ENCODE measurements around the gene GATA5.
A peak's percentile ranks its signal among the peaks of the same experiment; 100 is the strongest.

Gene GATA5

GRCh38 chr20:62479656-62480055 is 3.9 kb upstream of the GATA5 start:
- TF ChIP-seq, protein P1, sequence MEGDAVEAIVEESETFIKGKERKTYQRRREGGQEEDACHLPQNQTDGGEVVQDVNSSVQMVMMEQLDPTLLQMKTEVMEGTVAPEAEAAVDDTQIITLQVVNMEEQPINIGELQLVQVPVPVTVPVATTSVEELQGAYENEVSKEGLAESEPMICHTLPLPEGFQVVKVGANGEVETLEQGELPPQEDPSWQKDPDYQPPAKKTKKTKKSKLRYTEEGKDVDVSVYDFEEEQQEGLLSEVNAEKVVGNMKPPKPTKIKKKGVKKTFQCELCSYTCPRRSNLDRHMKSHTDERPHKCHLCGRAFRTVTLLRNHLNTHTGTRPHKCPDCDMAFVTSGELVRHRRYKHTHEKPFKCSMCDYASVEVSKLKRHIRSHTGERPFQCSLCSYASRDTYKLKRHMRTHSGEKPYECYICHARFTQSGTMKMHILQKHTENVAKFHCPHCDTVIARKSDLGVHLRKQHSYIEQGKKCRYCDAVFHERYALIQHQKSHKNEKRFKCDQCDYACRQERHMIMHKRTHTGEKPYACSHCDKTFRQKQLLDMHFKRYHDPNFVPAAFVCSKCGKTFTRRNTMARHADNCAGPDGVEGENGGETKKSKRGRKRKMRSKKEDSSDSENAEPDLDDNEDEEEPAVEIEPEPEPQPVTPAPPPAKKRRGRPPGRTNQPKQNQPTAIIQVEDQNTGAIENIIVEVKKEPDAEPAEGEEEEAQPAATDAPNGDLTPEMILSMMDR (IDR thresholded peaks at IDR 0.05; ENCODE audit: insufficient read depth, low read length): no peak
- TF ChIP-seq POLR2AphosphoS5 (IDR thresholded peaks at IDR 0.05; ENCODE audit: low read depth): no peak
- TF ChIP-seq SPI1 (IDR thresholded peaks at IDR 0.05; ENCODE audit: borderline replicate concordance, low read depth): no peak
- TF ChIP-seq REST (IDR thresholded peaks at IDR 0.05; ENCODE audit: insufficient replicate concordance, low read depth): no peak
- no peak for TF ChIP-seq GABPA (IDR thresholded peaks at IDR 0.05; ENCODE audit: low read depth)
- H3K4me3 ChIP-seq (replicated peaks; ENCODE audit: insufficient read depth, low read length): no peak overlapping the region
- DNase-seq (ENCODE audit: low read depth in 1 of 2, low spot score in 1 of 2): no peak
- no peak overlapping the region for H3K27ac ChIP-seq (replicated peaks)
- H3K27me3 ChIP-seq (ENCODE audit: insufficient read depth, poor library complexity, severe bottlenecking): peaks cover 71% of the 10 kb centered on the region

GRCh38 chr20:62479156-62479555 is 3.4 kb upstream of the GATA5 start:
- peaks cover 74% of the 10 kb centered on the region for H3K27me3 ChIP-seq (ENCODE audit: insufficient read depth, poor library complexity, severe bottlenecking)
- no peak overlapping the region for H3K27ac ChIP-seq (replicated peaks)
- no peak for TF ChIP-seq POLR2AphosphoS5 (IDR thresholded peaks at IDR 0.05; ENCODE audit: low read depth)
- TF ChIP-seq, protein P1 (IDR thresholded peaks at IDR 0.05; ENCODE audit: insufficient read depth, low read length): no peak
- no peak for TF ChIP-seq SPI1 (IDR thresholded peaks at IDR 0.05; ENCODE audit: borderline replicate concordance, low read depth)
- DNase-seq (ENCODE audit: low read depth in 1 of 2, low spot score in 1 of 2): peak; percentile 7 to 18
- H3K4me3 ChIP-seq (replicated peaks; ENCODE audit: insufficient read depth, low read length): no peak overlapping the region

- Histone ChIP-seq H3K27ac (replicated peaks) (no peak overlapping the region), H3K4me3 (replicated peaks; ENCODE audit: insufficient read depth, low read length) (no peak overlapping the region), H3K27me3 (ENCODE audit: insufficient read depth, poor library complexity, severe bottlenecking) (peaks cover 79% of the 10 kb centered on the region)
- TF ChIP-seq SPI1 (IDR thresholded peaks at IDR 0.05; ENCODE audit: borderline replicate concordance, low read depth) (no peak), POLR2AphosphoS5 (IDR thresholded peaks at IDR 0.05; ENCODE audit: low read depth) (no peak), GABPA (IDR thresholded peaks at IDR 0.05; ENCODE audit: low read depth) (no peak), REST (IDR thresholded peaks at IDR 0.05; ENCODE audit: insufficient replicate concordance, low read depth) (no peak)
- TF ChIP-seq, protein P1 (IDR thresholded peaks at IDR 0.05; ENCODE audit: insufficient read depth, low read length): no peak
- no peak for DNase-seq (ENCODE audit: low read depth in 1 of 2, low spot score in 1 of 2)
Measured at GRCh38 chr20:62477669-62478455, 2.1 kb upstream of the GATA5 start.
